Lung (tissue), 12 donors: ENCODE data around the gene PTPRN2. TPM values are rescaled to one million over a fixed set of nuclear protein-coding genes. Genes with fewer than 3 reads are reported as not detected.

Experiments
- ATAC-seq: fragments of 200-7000 bp; cut with Tn5 transposase; one replicate; pipeline ENCODE4 v1.9.1; 2020; ENCODE audit warnings: moderate number of reproducible peaks; ENCODE audit not compliant: insufficient read depth, low FRiP score
- DNase-seq, 3 donors: peaks; one replicate each; pipeline ENCODE4 v3.0.0-alpha.2; 2013 to 2017
- H3K27ac ChIP-seq, 2 donors: one replicate each; pipeline ENCODE4 v1.5.1; 2013; ENCODE audit warnings: mild to moderate bottlenecking in 2 of 2, moderate library complexity in 2 of 2, control low read depth in 1 of 2, inconsistent platforms in 1 of 2, low read depth in 1 of 2, low read length in 1 of 2
- H3K27me3 ChIP-seq, 3 donors: one replicate each; pipeline ENCODE4 v1.5.1; 2013; ENCODE audit warnings: low read length in 2 of 3; ENCODE audit not compliant: control insufficient read depth in 3 of 3, insufficient read depth in 3 of 3
- H3K36me3 ChIP-seq, 4 donors: one replicate each; pipeline ENCODE4 v1.5.1; 2013; ENCODE audit warnings: low read length in 4 of 4, mild to moderate bottlenecking in 1 of 4, moderate library complexity in 1 of 4; ENCODE audit not compliant: control insufficient read depth in 4 of 4, insufficient read depth in 4 of 4
- H3K4me1 ChIP-seq, 5 donors: one replicate each; pipeline ENCODE4 v1.5.1; 2013; ENCODE audit warnings: low read length in 5 of 5, mild to moderate bottlenecking in 2 of 5, moderate library complexity in 1 of 5; ENCODE audit not compliant: control insufficient read depth in 5 of 5, insufficient read depth in 5 of 5
- H3K4me3 ChIP-seq: one replicate; pipeline ENCODE4 v1.5.1; 2013; ENCODE audit warnings: mild to moderate bottlenecking, control low read depth, moderate library complexity
- H3K9ac ChIP-seq, 2 donors: one replicate each; pipeline ENCODE4 v1.5.1; 2013; ENCODE audit warnings: low read length in 2 of 2, control low read depth in 1 of 2; ENCODE audit not compliant: insufficient read depth in 1 of 2
- H3K9me3 ChIP-seq, 4 donors: one replicate each; pipeline ENCODE4 v1.5.1; 2013; ENCODE audit warnings: low read length in 3 of 4, mild to moderate bottlenecking in 1 of 4, moderate library complexity in 1 of 4; ENCODE audit not compliant: control insufficient read depth in 4 of 4, insufficient read depth in 3 of 4
- CTCF ChIP-seq: IDR thresholded peaks from 2 replicates; pipeline ENCODE4 v1.5.1; 2012; ENCODE audit warnings: mild to moderate bottlenecking; ENCODE audit errors: control extremely low read depth, extremely low read depth
- WGBS, 2 donors: extraction: QIAGEN DNeasy Blood & Tissue Kit; methylation state at CpG; one replicate each; pipeline ENCODE4 v1.1.7; 2013; 5-methylcytosine and 5-hydroxymethylcytosine counted together
- polyA plus RNA-seq, 2 donors: library from polyadenylated mRNA; stranded (reverse); fragments of 200-250 nt; gene quantifications; one replicate each; pipeline ENCODE4 v1.2.1, GENCODE V29; 2013
- total RNA-seq, 2 donors: library from RNA; depleted of rRNA in 1 of 2; stranded (reverse); fragments of >200 nt in 1 of 2; gene quantifications; one replicate each; pipeline ENCODE4 v1.2.1, GENCODE V29; 2014 to 2021
- donor health status: control.
- donor health status: control.
- donor health status: Bipolar disorder and iron deficiency.
- donor health status: healthy.
- donor health status: DM: yes; HTN: yes; CAD: no.

PTPRN2 gene
- total and polyA plus RNA-seq, 4 donors: 2.1 to 7.4 (median 4.4) TPM

GRCh38 chr7:158517571-158517970 is 70.1 kb downstream of the PTPRN2 start:
- DNase-seq (no peak), ATAC-seq (no peak)
- no peaks in the 10 kb centered on the region for H3K36me3 ChIP-seq
- no peak for TF ChIP-seq CTCF
- H3K4me1 ChIP-seq: peaks cover 0 to 7% (median 0%) of the 10 kb centered on the region in 5 donors
- no peak overlapping the region for H3K9ac ChIP-seq
- peaks cover 0 to 8% (median under 1%) of the 10 kb centered on the region in 4 donors for H3K9me3 ChIP-seq
- WGBS, 2 donors: 95% methylated on average over 4 of the region's 4 CpGs
- H3K4me3 ChIP-seq: no peak overlapping the region
- no peak overlapping the region for H3K27ac ChIP-seq
- no peaks in the 10 kb centered on the region for H3K27me3 ChIP-seq

DNA sequence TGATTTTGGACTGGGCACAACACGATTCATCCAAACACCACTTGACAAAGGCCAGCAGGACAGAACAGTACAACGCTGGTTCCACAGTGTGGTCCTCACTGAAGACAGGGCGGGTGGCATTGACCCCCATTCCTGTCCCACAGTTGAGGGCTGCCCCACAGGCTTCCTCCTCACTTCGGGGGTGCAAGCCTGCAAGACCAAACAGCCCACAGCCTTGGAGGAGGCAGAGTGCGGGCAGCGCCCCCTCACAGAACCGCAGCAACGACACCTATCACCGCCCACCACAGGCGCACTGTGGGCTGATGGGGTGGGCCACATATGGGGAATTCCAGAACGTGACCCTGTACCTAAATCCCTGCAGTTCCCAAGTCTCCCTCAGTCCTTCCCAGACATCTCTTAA is 70.6 kb downstream of the PTPRN2 start:
- ATAC-seq (no peak), DNase-seq (no peak)
- no peak for TF ChIP-seq CTCF
- peaks cover 0 to 11% (median 2%) of the 10 kb centered on the region in 4 donors for H3K9me3 ChIP-seq
- no peaks in the 10 kb centered on the region for H3K36me3 ChIP-seq
- H3K27me3 ChIP-seq: no peaks in the 10 kb centered on the region
- H3K4me1 ChIP-seq: peaks cover 0 to 7% (median 0%) of the 10 kb centered on the region in 5 donors
- no peak overlapping the region for H3K9ac ChIP-seq
- no peak overlapping the region for H3K4me3 ChIP-seq
- WGBS, 2 donors: 91 to 92% methylated on average over 11 of the region's 11 CpGs
- H3K27ac ChIP-seq: no peak overlapping the region

DNA sequence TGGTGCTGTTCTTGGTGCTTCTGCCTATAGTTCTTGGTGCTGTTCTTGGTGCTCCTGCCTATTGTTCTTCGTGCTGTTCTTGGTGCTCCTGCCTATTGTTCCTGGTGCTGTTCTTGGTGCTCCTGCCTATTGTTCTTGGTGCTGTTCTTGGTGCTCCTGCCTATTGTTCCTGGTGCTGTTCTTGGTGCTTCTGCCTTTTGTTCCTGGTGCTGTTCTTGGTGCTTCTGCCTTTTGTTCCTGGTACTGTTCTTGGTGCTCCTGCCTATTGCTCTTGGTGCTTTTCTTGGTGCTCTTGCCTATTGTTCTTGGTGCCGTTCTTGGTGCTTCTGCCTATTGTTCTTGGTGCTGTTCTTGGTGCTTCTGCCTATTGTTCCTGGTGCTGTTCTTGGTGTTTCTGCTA is 71.1 kb downstream of the PTPRN2 start:
- WGBS, 2 donors: 91 to 92% methylated on average over 2 of the region's 2 CpGs
- ATAC-seq (no peak), DNase-seq (no peak)
- peaks cover 0 to 7% (median 0%) of the 10 kb centered on the region in 5 donors for H3K4me1 ChIP-seq
- no peak overlapping the region for H3K9ac ChIP-seq
- H3K27me3 ChIP-seq: no peaks in the 10 kb centered on the region
- no peak for TF ChIP-seq CTCF
- H3K9me3 ChIP-seq: peaks cover 0 to 15% (median 4%) of the 10 kb centered on the region in 4 donors
- H3K36me3 ChIP-seq: no peaks in the 10 kb centered on the region
- H3K27ac ChIP-seq: no peak overlapping the region
- H3K4me3 ChIP-seq: no peak overlapping the region

- ATAC-seq (no peak), DNase-seq (no peak)
- WGBS, 2 donors: 87 to 89% methylated on average over 6 of the region's 6 CpGs
- no peak overlapping the region for H3K27ac ChIP-seq
- H3K36me3 ChIP-seq: no peaks in the 10 kb centered on the region
- no peak overlapping the region for H3K9ac ChIP-seq
- no peak overlapping the region for H3K4me3 ChIP-seq
- H3K27me3 ChIP-seq: no peaks in the 10 kb centered on the region
- H3K4me1 ChIP-seq: no peaks in the 10 kb centered on the region
- TF ChIP-seq CTCF: no peak
- H3K9me3 ChIP-seq: peaks cover 0 to 28% (median 6%) of the 10 kb centered on the region in 4 donors
Measured at GRCh38 chr7:158512869-158513268, 74.8 kb downstream of the PTPRN2 start.
